DND-41 (cell line): ENCODE results near the gene AKAP17A.

Experiments
- EZH2 ChIP-seq: IDR thresholded peaks from 3 replicates; pipeline ENCODE4 v1.6.1; 2012; ENCODE audit warnings: borderline replicate concordance, low read depth, mild to moderate bottlenecking, moderate library complexity, low read length, inconsistent platforms; ENCODE audit not compliant: severe bottlenecking
- TF ChIP-seq, protein P1 (sequence below): IDR thresholded peaks from 2 replicates; pipeline ENCODE4 v1.5.1; 2012; ENCODE audit warnings: borderline replicate concordance, low read length, moderate library complexity, mild to moderate bottlenecking; ENCODE audit not compliant: poor library complexity, severe bottlenecking; ENCODE audit errors: extremely low read depth

DNA sequence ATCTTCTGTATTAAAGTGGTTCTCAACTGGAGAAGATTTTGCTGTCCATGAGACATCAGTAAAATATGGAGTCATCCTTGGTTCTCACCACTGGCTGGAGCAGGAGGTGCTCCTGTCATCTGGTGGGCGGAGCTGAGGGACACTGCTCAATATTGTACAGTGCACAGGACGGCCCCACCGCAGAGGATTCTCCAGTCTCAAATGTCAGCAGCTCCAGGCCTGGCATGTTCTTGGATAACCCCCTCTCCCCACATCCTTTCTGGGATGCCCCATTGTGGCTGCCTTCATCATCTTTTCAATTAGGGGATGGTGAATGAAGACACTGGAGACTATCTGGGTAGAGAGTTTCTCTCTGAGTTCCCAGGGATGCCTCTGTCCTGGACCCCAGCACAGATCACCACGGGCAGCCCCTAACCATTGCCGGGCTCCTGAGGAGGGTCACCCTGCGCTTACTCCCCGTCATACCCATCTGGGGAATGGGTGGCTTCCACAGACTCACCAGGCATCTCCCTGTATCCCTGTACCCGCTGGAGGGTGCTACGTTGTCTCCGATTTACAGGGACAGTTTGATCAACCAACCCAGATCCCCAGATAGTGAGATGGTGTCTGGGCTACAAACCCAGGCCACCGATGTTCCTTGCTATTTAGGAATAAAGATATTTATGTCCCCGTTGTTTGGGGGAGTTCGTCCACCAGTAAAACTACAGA, 32.5 kb upstream of the AKAP17A start:
- TF ChIP-seq, protein P1, sequence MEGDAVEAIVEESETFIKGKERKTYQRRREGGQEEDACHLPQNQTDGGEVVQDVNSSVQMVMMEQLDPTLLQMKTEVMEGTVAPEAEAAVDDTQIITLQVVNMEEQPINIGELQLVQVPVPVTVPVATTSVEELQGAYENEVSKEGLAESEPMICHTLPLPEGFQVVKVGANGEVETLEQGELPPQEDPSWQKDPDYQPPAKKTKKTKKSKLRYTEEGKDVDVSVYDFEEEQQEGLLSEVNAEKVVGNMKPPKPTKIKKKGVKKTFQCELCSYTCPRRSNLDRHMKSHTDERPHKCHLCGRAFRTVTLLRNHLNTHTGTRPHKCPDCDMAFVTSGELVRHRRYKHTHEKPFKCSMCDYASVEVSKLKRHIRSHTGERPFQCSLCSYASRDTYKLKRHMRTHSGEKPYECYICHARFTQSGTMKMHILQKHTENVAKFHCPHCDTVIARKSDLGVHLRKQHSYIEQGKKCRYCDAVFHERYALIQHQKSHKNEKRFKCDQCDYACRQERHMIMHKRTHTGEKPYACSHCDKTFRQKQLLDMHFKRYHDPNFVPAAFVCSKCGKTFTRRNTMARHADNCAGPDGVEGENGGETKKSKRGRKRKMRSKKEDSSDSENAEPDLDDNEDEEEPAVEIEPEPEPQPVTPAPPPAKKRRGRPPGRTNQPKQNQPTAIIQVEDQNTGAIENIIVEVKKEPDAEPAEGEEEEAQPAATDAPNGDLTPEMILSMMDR, result no peak
- no peak for TF ChIP-seq EZH2
